Motor neuron (in vitro differentiated cells): Measurements from ENCODE around the gene FGF21. TPM values are rescaled to one million over a fixed set of nuclear protein-coding genes. Genes with fewer than 3 reads are reported as not detected.
"Not testable (repeated sequence)": the region's sequence is repeated elsewhere in the genome, so short reads cannot be mapped to it uniquely, and the experiment has no call there.

Experiments used
- ATAC-seq, 8 experiments: fragments of 200-7000 bp; cut with Tn5 transposase; replicated peaks in 6 of 8; 2 replicates each; pipeline ENCODE4 v1.8.0; 2021; ENCODE audit warnings: mild to moderate bottlenecking in 8 of 8, moderate library complexity in 8 of 8
- H3K27ac ChIP-seq, 2 donors: fragments of 250-450 bp; sonication (Bioruptor Pico); 2 replicates each; pipeline ENCODE4 v1.9.0; 2021; ENCODE audit warnings: antibody characterized with exemption in 2 of 2, mild to moderate bottlenecking in 2 of 2, moderate library complexity in 1 of 2
- H3K4me1 ChIP-seq, 2 donors: fragments of 250-450 bp; sonication (Bioruptor Pico); replicated peaks in 1 of 2; 2 replicates each; pipeline ENCODE4 v1.6.1; 2021; ENCODE audit warnings: antibody characterized with exemption in 2 of 2, mild to moderate bottlenecking in 2 of 2, moderate library complexity in 1 of 2
- H3K4me3 ChIP-seq, 5 donors: fragments of 250-450 bp; sonication (Bioruptor Pico); 2 replicates each; pipeline ENCODE4 v1.9.0; 2021; ENCODE audit warnings: antibody characterized with exemption in 5 of 5, mild to moderate bottlenecking in 5 of 5, moderate library complexity in 4 of 5
- WGBS, 10 experiments: fragments of 450-650 bp; shearing (Covaris generic); methylation state at CpG; one replicate each; pipeline ENCODE4 v1.0.0; 2022; 5-methylcytosine and 5-hydroxymethylcytosine counted together
- in situ Hi-C, 9 experiments: fragments of 400-800 bp; cut with MboI; loops; one replicate each; pipeline ENCODE4 v1.15.0; 2021; ENCODE audit warnings: low sequenced_read_pairs in 9 of 9, low pct_unique_long_range_greater_than_20kb in 2 of 9; ENCODE audit not compliant: unreplicated experiment in 9 of 9
- total RNA-seq, 8 experiments: library from RNA; unstranded; fragments of 300-600 nt; gene quantifications; 2 replicates each; pipeline versions ENCODE4 v1.2.3 to v1.2.4, GENCODE V29; 2022

The FGF21 gene
- total RNA-seq, 8 experiments from 2014 or later = 0.28 to 0.29 TPM; not detected in 6

- Histone ChIP-seq H3K4me3 (no peak overlapping the region), H3K27ac (no peak overlapping the region), H3K4me1 (no peaks in the 10 kb centered on the region)
- in situ Hi-C loops = no loop called here
- 66 to 94% (median 82%) methylated on average over 3 to 11 of the region's 11 CpGs for WGBS, 10 experiments
- no peak for ATAC-seq
These were observed 13.8 kb downstream of the FGF21 start for GRCh38 chr19:48768994-48769713.

DNA sequence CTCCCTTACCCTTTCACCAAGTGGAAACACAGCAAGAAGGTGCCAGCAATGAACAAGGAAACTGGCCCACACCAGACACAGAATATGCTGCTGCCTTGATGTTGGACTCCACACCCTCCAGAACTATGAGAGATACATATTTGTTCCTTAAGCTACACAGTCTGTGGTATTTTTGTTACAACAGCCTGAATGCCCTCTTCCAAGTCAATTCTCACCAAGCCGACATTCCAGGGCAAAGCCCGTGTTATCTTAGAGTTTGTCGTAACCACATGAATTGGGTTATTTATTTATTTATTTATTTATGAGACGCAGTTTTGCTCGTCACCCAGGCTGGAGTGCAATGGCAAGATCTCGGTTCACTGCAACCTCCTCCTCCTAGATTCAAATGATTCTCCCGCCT is 14.9 kb downstream of the FGF21 start:
- no peak overlapping the region for H3K4me3 ChIP-seq
- in situ Hi-C loops = no loop called here
- H3K4me1 ChIP-seq = no peaks in the 10 kb centered on the region
- peak in 1 of 8 experiments; percentile 26 for ATAC-seq
- no peak overlapping the region for H3K27ac ChIP-seq
- WGBS, 10 experiments = 0 to 100% (median 65%) methylated on average over 1 to 7 of the region's 7 CpGs; no CpG with 5 or more reads in 1 of the 10 experiments

DNA sequence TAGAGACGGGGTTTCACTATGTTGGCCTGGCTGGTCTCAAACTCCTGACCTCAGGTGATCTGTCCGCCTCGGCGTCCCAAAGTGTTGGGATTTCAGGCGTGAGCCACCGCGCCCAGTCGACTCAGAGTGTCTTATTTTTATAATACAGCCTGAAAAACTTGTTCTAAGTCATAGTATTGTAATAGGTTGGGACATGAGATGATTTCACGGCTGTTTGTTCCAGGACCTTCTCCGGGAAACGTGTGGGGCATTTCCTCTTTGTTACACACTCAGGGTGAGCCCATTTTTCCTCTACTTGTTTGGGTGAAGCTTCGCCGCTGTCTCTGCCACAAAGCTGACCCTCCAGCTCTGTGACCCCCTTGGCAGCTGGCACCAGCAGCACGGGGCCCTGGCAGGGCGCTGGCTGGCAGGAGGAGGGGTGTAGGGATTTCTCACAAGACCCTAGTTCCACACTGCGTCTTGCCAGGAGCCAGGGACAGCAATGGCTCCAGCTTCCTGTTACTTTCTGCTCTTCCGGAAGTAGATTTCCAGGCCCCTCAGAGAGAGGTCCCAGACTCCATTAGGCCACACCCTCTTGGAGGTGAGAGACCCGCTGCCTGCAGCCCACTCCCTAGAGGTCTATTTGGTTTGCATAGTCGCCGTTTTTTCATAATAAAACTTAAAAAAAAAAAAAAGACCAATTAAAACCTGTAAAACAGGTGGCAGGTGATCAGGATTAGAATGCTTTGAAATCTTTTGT is 15.6 kb downstream of the FGF21 start:
- 24 to 100% (median 71%) methylated on average over 1 to 13 of the region's 20 CpGs; no CpG with 5 or more reads in 2 of the 10 experiments for WGBS, 10 experiments
- ATAC-seq = no peak
- in situ Hi-C loops = no loop called here
- H3K27ac ChIP-seq = no peak overlapping the region
- H3K4me3 ChIP-seq = no peak overlapping the region
- no peaks in the 10 kb centered on the region for H3K4me1 ChIP-seq

GRCh38 chr19:48772503-48772953 is 17.2 kb downstream of the FGF21 start:
- WGBS, 10 experiments = 45 to 100% (median 88%) methylated on average over 1 to 10 of the region's 13 CpGs; no CpG with 5 or more reads in 2 of the 10 experiments
- peak in 2 of 8 experiments; percentile 51 to 65 for ATAC-seq
- no peak overlapping the region for H3K4me3 ChIP-seq
- H3K4me1 ChIP-seq = no peaks in the 10 kb centered on the region
- in situ Hi-C loops = no loop called here
- H3K27ac ChIP-seq = no peak overlapping the region

- in situ Hi-C loops = loop anchor here in 6 of 9 experiments (25.0 kb wide), 1 partner anchor 185 kb away; the partner anchor contains the start of genes BAX (in 6 of the 6) and FTL (in 6 of the 6)
- 78 to 100% (median 90%) methylated on average over 1 to 5 of the region's 5 CpGs; no CpG with 5 or more reads in 5 of the 10 experiments for WGBS, 10 experiments
- Histone ChIP-seq H3K4me1 (peaks cover 10% of the 10 kb centered on the region in 2 donors), H3K4me3 (no peak overlapping the region), H3K27ac (no peak overlapping the region)
- no peak for ATAC-seq
These were observed 21.8 kb downstream of the FGF21 start for GRCh38 chr19:48777139-48777538.

DNA sequence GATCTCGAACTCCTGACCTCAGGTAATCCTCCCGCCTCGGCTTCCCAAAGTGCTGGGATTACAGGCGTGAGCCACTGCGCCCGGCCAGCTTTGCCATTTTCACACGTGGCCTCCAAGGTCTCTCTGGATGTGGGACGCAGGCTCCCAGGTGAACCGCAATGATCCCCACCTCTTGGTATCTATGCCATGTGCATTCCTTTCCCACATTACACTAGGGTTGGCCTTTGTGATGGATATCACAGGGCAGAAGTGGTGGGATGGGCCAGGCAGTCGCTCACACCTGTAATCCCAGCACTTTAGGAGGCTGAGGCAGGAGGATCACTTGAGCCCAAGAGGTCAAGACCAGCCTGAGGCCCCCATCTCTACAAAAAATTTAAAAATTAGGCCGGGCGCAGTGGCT is 22.4 kb downstream of the FGF21 start:
- no peak for ATAC-seq
- Histone ChIP-seq H3K27ac (no peak overlapping the region), H3K4me3 (no peak overlapping the region), H3K4me1 (peaks cover 10% of the 10 kb centered on the region in 2 donors)
- WGBS, 10 experiments = 100% methylated on average over 1 to 2 of the region's 12 CpGs; no CpG with 5 or more reads in 8 of the 10 experiments
- in situ Hi-C loops = loop anchor here in 6 of 9 experiments (25.0 kb wide), 1 partner anchor 185 kb away; the partner anchor contains the start of genes BAX (in 6 of the 6) and FTL (in 6 of the 6)

DNA sequence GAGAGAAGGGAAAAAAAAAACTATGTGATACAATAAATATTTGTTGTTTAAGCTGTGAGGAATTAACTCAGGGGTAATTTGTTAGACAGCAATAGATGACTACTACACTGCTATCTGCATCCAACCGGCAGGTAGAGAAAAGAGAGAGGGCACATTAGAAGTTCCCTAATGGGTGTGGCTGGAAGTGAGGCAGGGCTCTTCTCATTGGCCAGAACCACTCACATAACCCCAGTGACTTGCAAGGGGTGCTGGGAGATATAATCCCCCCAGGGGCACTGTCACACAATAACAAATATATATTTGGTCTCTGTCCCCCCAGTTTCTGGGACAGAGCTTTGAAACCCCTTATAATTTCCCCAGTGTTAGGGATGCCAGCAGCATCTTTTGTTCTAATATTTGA is 24.3 kb downstream of the FGF21 start:
- H3K4me1 ChIP-seq = peaks cover 10% of the 10 kb centered on the region in 2 donors
- ATAC-seq = no peak
- H3K4me3 ChIP-seq = no peak overlapping the region
- in situ Hi-C loops = loop anchor here in 7 of 9 experiments (10.0 to 25.0 kb wide), 2 partner anchors 65 to 183 kb away; partner anchors contain the start of genes BAX (in 6 of the 7) and FTL (in 6 of the 7)
- WGBS, 10 experiments = 0 to 100% (median 67%) methylated on average over 1 of the region's 1 CpG; no CpG with 5 or more reads in 5 of the 10 experiments
- H3K27ac ChIP-seq = no peak overlapping the region

GRCh38 chr19:48780631-48781391 is 25.5 kb downstream of the FGF21 start:
- Histone ChIP-seq H3K4me1 (peaks cover 10% of the 10 kb centered on the region in 2 donors), H3K27ac (peak overlapping the region; percentile 25 to 63), H3K4me3 (no peak overlapping the region)
- ATAC-seq = peak in 5 of 8 experiments; percentile 79 to 88 (median 86)
- whole genome bisulfite sequencing, 10 experiments = 0 to 93% (median 42%) methylated on average over 1 to 8 of the region's 14 CpGs
- in situ Hi-C loops = loop anchor here in 7 of 9 experiments (10.0 to 25.0 kb wide), 2 partner anchors 64 to 181 kb away; partner anchors contain the start of genes BAX (in 6 of the 7) and FTL (in 6 of the 7)

DNA sequence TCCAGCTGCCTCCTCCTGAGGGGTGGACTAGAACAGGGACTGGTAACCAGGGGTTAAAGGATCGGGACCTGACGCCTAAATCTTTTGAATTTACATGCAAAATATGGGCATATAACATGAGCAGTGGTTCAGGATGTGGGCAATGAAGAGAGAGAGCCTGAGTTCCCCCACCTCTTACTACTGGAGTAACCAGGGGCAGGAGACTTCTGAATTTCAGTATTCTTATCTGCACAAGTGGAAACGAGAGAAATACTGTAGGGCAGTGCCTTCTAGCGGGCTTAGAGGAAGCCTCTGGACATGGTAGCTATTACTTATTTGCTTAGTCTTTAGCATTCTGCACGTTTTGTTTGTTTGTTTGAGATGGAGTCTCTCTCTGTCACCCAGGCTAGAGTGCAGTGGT is 29.2 kb downstream of the FGF21 start:
- H3K27ac ChIP-seq = no peak overlapping the region
- peaks cover 10% of the 10 kb centered on the region in 2 donors for H3K4me1 ChIP-seq
- no peak for ATAC-seq
- 22 to 78% (median 50%) methylated on average over 1 to 4 of the region's 5 CpGs; no CpG with 5 or more reads in 4 of the 10 experiments for WGBS, 10 experiments
- in situ Hi-C loops = loop anchor here in 7 of 9 experiments (10.0 to 25.0 kb wide), 2 partner anchors 60 to 178 kb away; partner anchors contain the start of genes BAX (in 6 of the 7) and FTL (in 6 of the 7)
- no peak overlapping the region for H3K4me3 ChIP-seq

GRCh38 chr19:48786422-48786821 is 31.1 kb downstream of the FGF21 start:
- H3K4me1 ChIP-seq, ATAC-seq, H3K4me3 ChIP-seq, H3K27ac ChIP-seq: not testable (repeated sequence)
- 20 to 100% (median 100%) methylated on average over 1 to 5 of the region's 7 CpGs; no CpG with 5 or more reads in 5 of the 10 experiments for WGBS, 10 experiments
- in situ Hi-C loops = loop anchor here in 7 of 9 experiments (10.0 to 25.0 kb wide), 2 partner anchors 58 to 176 kb away; partner anchors contain the start of genes BAX (in 6 of the 7) and FTL (in 6 of the 7)

DNA sequence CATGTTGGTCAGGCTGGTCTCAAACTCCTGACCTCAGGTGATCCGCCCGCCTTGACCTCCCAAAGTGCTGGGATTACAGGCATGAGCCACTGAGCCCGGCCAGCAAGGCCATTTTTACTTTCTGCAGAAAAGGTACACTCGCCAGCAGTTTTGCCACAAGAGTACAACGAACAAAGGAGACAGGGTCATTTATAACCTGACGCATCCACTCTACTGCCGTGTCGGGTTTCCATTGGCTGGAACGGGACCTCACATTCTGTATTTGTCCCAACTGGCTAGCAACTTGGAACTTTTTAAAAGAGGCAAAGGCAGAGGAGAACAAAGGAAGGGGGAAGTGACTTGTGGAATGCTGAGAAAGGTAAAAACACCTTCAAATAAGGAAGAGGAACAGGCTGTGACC is 32.0 kb downstream of the FGF21 start:
- H3K27ac ChIP-seq, H3K4me1 ChIP-seq, H3K4me3 ChIP-seq, ATAC-seq: not testable (repeated sequence)
- 74 to 100% (median 83%) methylated on average over 2 to 6 of the region's 9 CpGs; no CpG with 5 or more reads in 4 of the 10 experiments for WGBS, 10 experiments
- in situ Hi-C loops = loop anchor here in 7 of 9 experiments (10.0 to 25.0 kb wide), 2 partner anchors 57 to 175 kb away; partner anchors contain the start of genes BAX (in 6 of the 7) and FTL (in 6 of the 7)

DNA sequence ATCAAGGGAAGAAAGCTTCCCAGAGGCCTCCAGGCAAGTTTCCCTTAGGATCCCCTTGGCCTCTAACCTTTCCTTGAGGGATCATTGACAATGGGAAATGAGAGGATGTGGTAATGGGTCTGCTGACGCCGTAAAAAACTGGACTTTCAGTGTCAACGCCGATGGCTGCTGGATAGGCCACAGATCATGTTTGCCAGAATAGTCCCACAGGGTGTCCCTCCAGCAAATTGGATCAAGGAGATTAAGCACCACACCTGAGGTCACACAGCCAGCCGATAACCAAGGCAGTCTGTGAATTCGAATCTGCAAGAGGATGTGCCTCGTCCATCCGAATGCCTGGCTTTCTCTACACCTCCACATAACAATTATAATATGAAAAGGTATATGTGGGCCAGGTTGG is 37.9 kb downstream of the FGF21 start:
- Histone ChIP-seq H3K27ac (no peak overlapping the region), H3K4me1 (peaks cover 0 to 6% of the 10 kb centered on the region in 2 donors), H3K4me3 (no peak overlapping the region)
- WGBS, 10 experiments = 38 to 85% (median 79%) methylated on average over 2 to 7 of the region's 8 CpGs; no CpG with 5 or more reads in 3 of the 10 experiments
- in situ Hi-C loops = loop anchor here in 7 of 9 experiments (10.0 to 25.0 kb wide), 2 partner anchors 169 to 182 kb away; partner anchors contain the start of genes BAX (in 6 of the 7) and FTL (in 6 of the 7)
- ATAC-seq = no peak
